Ascending aorta (tissue), 2 donors: ENCODE measurements around the gene ZMAT2. TPM values are rescaled to one million over a fixed set of nuclear protein-coding genes. Genes with fewer than 3 reads are reported as not detected.

Experiments
- DNase-seq, 2 donors: peaks; one replicate each; pipeline ENCODE4 v3.0.0-alpha.2; 2019; ENCODE audit warnings: low spot score in 2 of 2
- H3K27ac ChIP-seq, 2 donors: fragments of 200-600 bp; sonication (generic); one replicate each; pipeline ENCODE4 v1.5.1; 2016 to 2017; ENCODE audit warnings: mild to moderate bottlenecking in 1 of 2
- H3K27me3 ChIP-seq: fragments of 200-600 bp; sonication (generic); one replicate; pipeline ENCODE4 v1.5.1; 2017
- H3K36me3 ChIP-seq, 2 donors: fragments of 200-600 bp; sonication (generic); one replicate each; pipeline ENCODE4 v1.5.1; 2016
- H3K4me1 ChIP-seq, 2 donors: fragments of 200-600 bp; sonication (generic); one replicate each; pipeline ENCODE4 v1.5.1; 2016 to 2017; ENCODE audit warnings: mild to moderate bottlenecking in 1 of 2
- H3K4me3 ChIP-seq, 2 donors: fragments of 200-600 bp; sonication (generic); one replicate each; pipeline ENCODE4 v1.5.1; 2016 to 2017; ENCODE audit warnings: mild to moderate bottlenecking in 1 of 2
- H3K9me3 ChIP-seq, 2 donors: fragments of 200-600 bp; sonication (generic); one replicate each; pipeline ENCODE4 v1.5.1; 2016
- CTCF ChIP-seq, 3 experiments: fragments of 200-600 bp in 2 of 3; fragments of 450-650 bp in 1 of 3; sonication (generic) in 2 of 3; IDR thresholded peaks; one replicate each; pipeline ENCODE4 v1.5.1; 2016 to 2019; ENCODE audit warnings: antibody characterized with exemption in 3 of 3, mild to moderate bottlenecking in 1 of 3, moderate library complexity in 1 of 3
- intact Hi-C: fragments of 100-400 bp; cut with DNase I; formaldehyde crosslinking; loops from one replicate; pipeline ENCODE4 v1.15.1; 2023
- total RNA-seq: library from RNA; depleted of rRNA; stranded (reverse); fragments of >200 nt; gene quantifications from one replicate; pipeline ENCODE4 v1.1.0, GENCODE V29; 2016

ZMAT2 gene
- total RNA-seq, 1 donor from 2014 or later, result 15.5 TPM

- intact Hi-C loops, result no loop called here
- H3K4me3 ChIP-seq, result no peak overlapping the region
- no peaks in the 10 kb centered on the region for H3K4me1 ChIP-seq
- no peak overlapping the region for H3K27ac ChIP-seq
- H3K9me3 ChIP-seq, result no peaks in the 10 kb centered on the region
- TF ChIP-seq CTCF (IDR thresholded peaks at IDR 0.05), result no peak
- peak in 1 of 2 donors; percentile 58 for DNase-seq
- no peaks in the 10 kb centered on the region for H3K27me3 ChIP-seq
- peaks cover 54 to 80% of the 10 kb centered on the region in 2 donors for H3K36me3 ChIP-seq
Measured at GRCh38 chr5:140671472-140672125, 28.6 kb upstream of the ZMAT2 start.

- Histone ChIP-seq H3K4me1 (no peaks in the 10 kb centered on the region), H3K27me3 (no peaks in the 10 kb centered on the region), H3K9me3 (no peaks in the 10 kb centered on the region), H3K36me3 (peaks cover 65 to 86% of the 10 kb centered on the region in 2 donors), H3K4me3 (peak overlapping the region; percentile 13 to 36), H3K27ac (no peak overlapping the region)
- peak in 1 of 2 donors; percentile 56 for DNase-seq
- TF ChIP-seq CTCF (IDR thresholded peaks at IDR 0.05), result no peak
- intact Hi-C loops, result no loop called here
Measured at GRCh38 chr5:140672455-140673186, 27.6 kb upstream of the ZMAT2 start.

- peak within 1 kb of the TSS; percentile 13 to 36 for H3K4me3 ChIP-seq
- H3K27me3 ChIP-seq, result no peaks in the 10 kb centered on the region
- H3K9me3 ChIP-seq, result no peaks in the 10 kb centered on the region
- intact Hi-C loops, result no loop called here
- H3K4me1 ChIP-seq, result no peaks in the 10 kb centered on the region
- no peak for TF ChIP-seq CTCF (IDR thresholded peaks at IDR 0.05)
- H3K27ac ChIP-seq, result no peak within 1 kb of the TSS
- H3K36me3 ChIP-seq, result peaks cover 61 to 86% of the 10 kb centered on the region in 2 donors
- peak in 1 of 2 donors; percentile 63 for DNase-seq
Measured at GRCh38 chr5:140673187-140673976, 26.9 kb upstream of the ZMAT2 start, which contains the start of gene DND1. TSS of gene DND1 (minus strand) at chr5:140673576. CDS start at chr5:140673542, 34 bp downstream.

GRCh38 chr5:140674211-140674610 is 26.0 kb upstream of the ZMAT2 start:
- Histone ChIP-seq H3K9me3 (no peaks in the 10 kb centered on the region), H3K27ac (no peak overlapping the region), H3K36me3 (peaks cover 58 to 84% of the 10 kb centered on the region in 2 donors), H3K27me3 (no peaks in the 10 kb centered on the region), H3K4me3 (no peak overlapping the region), H3K4me1 (no peaks in the 10 kb centered on the region)
- DNase-seq, result peak in 1 of 2 donors; percentile 59
- intact Hi-C loops, result no loop called here
- TF ChIP-seq CTCF (IDR thresholded peaks at IDR 0.05), result no peak

- H3K4me1 ChIP-seq, result no peaks in the 10 kb centered on the region
- no peak overlapping the region for H3K27ac ChIP-seq
- DNase-seq, result peak in 1 of 2 donors; percentile 38
- no peak overlapping the region for H3K4me3 ChIP-seq
- intact Hi-C loops, result no loop called here
- peaks cover 58 to 84% of the 10 kb centered on the region in 2 donors for H3K36me3 ChIP-seq
- H3K27me3 ChIP-seq, result no peaks in the 10 kb centered on the region
- no peak for TF ChIP-seq CTCF (IDR thresholded peaks at IDR 0.05)
- no peaks in the 10 kb centered on the region for H3K9me3 ChIP-seq
Measured at GRCh38 chr5:140674629-140675028, 25.6 kb upstream of the ZMAT2 start.
